GM12878 (cell line): ENCODE measurements around the gene OR1J1. TPM values are rescaled to one million over a fixed set of nuclear protein-coding genes. Genes with fewer than 3 reads are reported as not detected.

ENCODE experiments used
- ATAC-seq: fragments of 200-7000 bp; cut with Tn5 transposase; 3 replicates; pipeline ENCODE4 v1.9.1; 2020; ENCODE audit warnings: mild to moderate bottlenecking, moderate library complexity
- BruUV-seq: library from RNA; stranded (reverse); fragments of 400-500 nt; replicated peaks from 2 replicates; lab custom pipeline; 2021; lab: Mats Ljungman, UMichigan
- CTCF ChIA-PET: fragments of 300-600 bp; sonication (Branson Sonifier 250); formaldehyde crosslinking; extraction: SDS; loops from one replicate; lab custom pipeline; 2021; ENCODE audit warnings: inconsistent platforms; lab: Yijun Ruan, JAX
- POLR2A ChIA-PET: fragments of 350-600 bp; formaldehyde crosslinking; extraction: SDS; loops from one replicate; lab custom pipeline; 2021; ENCODE audit warnings: inconsistent platforms; lab: Charles Lee
- RAD21 ChIA-PET: fragments of 300-600 bp; sonication (Branson Sonifier 250); formaldehyde crosslinking; loops from one replicate; lab custom pipeline; 2023; ENCODE audit warnings: antibody characterized with exemption; ENCODE audit not compliant: unreplicated experiment; lab: Charles Lee
- SMC1A ChIA-PET: fragments of 300-600 bp; sonication (Branson Sonifier 250); formaldehyde crosslinking; loops from one replicate; lab custom pipeline; 2023; ENCODE audit not compliant: unreplicated experiment, uncharacterized antibody; lab: Charles Lee
- DNase-seq: peaks from one replicate; pipeline ENCODE4 v3.0.0-alpha.2; 2011; ENCODE audit warnings: low read depth, low spot score
- FAIRE-seq: peaks from 3 replicates; lab custom pipeline; 2011; peaks lifted over from hg19 to GRCh38; lab: Jason Lieb, UNC
- H2AFZ ChIP-seq: 2 replicates; pipeline ENCODE4 v1.6.0; 2011; ENCODE audit warnings: low read depth, low read length, control low read depth; ENCODE audit not compliant: control insufficient read depth
- H3K27ac ChIP-seq: 2 replicates; pipeline ENCODE4 v1.5.1; 2011; ENCODE audit warnings: control low read depth; ENCODE audit not compliant: control insufficient read depth, insufficient read depth
- H3K27me3 ChIP-seq, 2 experiments: replicated peaks in 1 of 2; 2 replicates each; pipeline versions ENCODE4 v1.6.0 to v1.6.1; 2011; ENCODE audit warnings: low read length in 1 of 2; ENCODE audit not compliant: control insufficient read depth in 2 of 2, insufficient read depth in 2 of 2
- H3K36me3 ChIP-seq, 2 experiments: 2 replicates each; pipeline ENCODE4 v1.5.1; 2011; ENCODE audit warnings: low read length in 1 of 2; ENCODE audit not compliant: control insufficient read depth in 2 of 2, insufficient read depth in 2 of 2
- H3K4me1 ChIP-seq: 2 replicates; pipeline ENCODE4 v1.6.1; 2011; ENCODE audit warnings: mild to moderate bottlenecking, low read length, moderate library complexity, mixed read lengths; ENCODE audit not compliant: control insufficient read depth, insufficient read depth
- H3K4me2 ChIP-seq: 2 replicates; pipeline ENCODE4 v1.6.0; 2011; ENCODE audit warnings: control low read depth; ENCODE audit not compliant: control insufficient read depth, insufficient read depth
- H3K4me3 ChIP-seq: fragments of 200-600 bp; sonication (generic); 2 replicates; pipeline ENCODE4 v1.5.1; 2016
- H3K79me2 ChIP-seq: 2 replicates; pipeline ENCODE4 v1.6.0; 2011; ENCODE audit warnings: low read length; ENCODE audit not compliant: control insufficient read depth, insufficient read depth
- H3K9ac ChIP-seq: 2 replicates; pipeline ENCODE4 v1.8.0; 2011; ENCODE audit warnings: low read length, control low read depth, mixed read lengths; ENCODE audit not compliant: control insufficient read depth, insufficient read depth
- H3K9me3 ChIP-seq: replicated peaks from 3 replicates; pipeline ENCODE4 v1.5.1; 2011; ENCODE audit warnings: mild to moderate bottlenecking, low read length; ENCODE audit not compliant: control insufficient read depth, insufficient read depth
- H4K20me1 ChIP-seq: 2 replicates; pipeline ENCODE4 v1.6.0; 2011; ENCODE audit not compliant: control insufficient read depth, insufficient read depth
- POLR2AphosphoS5 ChIP-seq: IDR thresholded peaks from 2 replicates; pipeline ENCODE4 v1.6.1; 2011; ENCODE audit warnings: mild to moderate bottlenecking, low read length, inconsistent platforms
- SKIL ChIP-seq: fragments of 450-650 bp; IDR thresholded peaks from 2 replicates; pipeline ENCODE4 v1.6.1; 2017; ENCODE audit warnings: mild to moderate bottlenecking, low read depth, inconsistent platforms; ENCODE audit not compliant: poor library complexity, severe bottlenecking
- SPI1 ChIP-seq: IDR thresholded peaks from 2 replicates; pipeline ENCODE4 v1.6.1; 2011; ENCODE audit warnings: low read depth, mild to moderate bottlenecking, low read length, moderate library complexity, borderline replicate concordance; ENCODE audit not compliant: insufficient read depth
- WGBS: methylation state at CpG from one replicate; pipeline ENCODE4 v1.1.6; 2016; ENCODE audit warnings: low lambda C conversion rate; ENCODE audit not compliant: insufficient replicate concordance, insufficient coverage; ENCODE audit errors: missing lambda C conversion rate; 5-methylcytosine and 5-hydroxymethylcytosine counted together
- in situ Hi-C: fragments of 300-500 bp; cut with MboI; formaldehyde crosslinking; loops from 9 replicates; pipeline ENCODE4 v1.14.3; 2018; ENCODE audit warnings: mixed read lengths
- intact Hi-C: fragments of 100-400 bp; cut with micrococcal nuclease; formaldehyde crosslinking; loops from one replicate; pipeline ENCODE4 v1.14.2; 2022; ENCODE audit not compliant: unreplicated experiment
- polyA plus RNA-seq, 11 experiments: library from polyadenylated mRNA; depleted of rRNA in 4 of 11; unstranded in 6 of 11; stranded (reverse) in 5 of 11; fragments of >200 nt; fragmentation: Nextera tagmentation in 4 of 11; fragmentation: Illumina TruSeq in 1 of 11; extraction: Ambion mirVana in 4 of 11; extraction: Trizol in 1 of 11; gene quantifications; 1 replicate in 1 of 11; 2 replicates in 10 of 11; pipeline versions ENCODE4 v1.2.1 to v1.2.3, GENCODE V29; 2011 to 2016; ENCODE audit warnings: inconsistent platforms in 2 of 11, missing spikeins in 2 of 11, low read depth in 1 of 11
- total RNA-seq, 4 experiments: library from RNA; depleted of rRNA in 3 of 4; stranded (reverse); fragments of >200 nt in 3 of 4; fragmentation: Illumina TruSeq in 1 of 4; extraction: Trizol in 1 of 4; gene quantifications; 2 replicates each; pipeline versions ENCODE4 v1.2.1 to v1.2.3, GENCODE V29; 2013 to 2021

Gene OR1J1
- total and polyA plus RNA-seq, 10 of the 15 experiments (the other 5 are each of a cell fraction or from before 2014, with no cell fraction given), result 0.07 TPM; not detected in 9

- intact Hi-C loops (no loop called here), in situ Hi-C loops (no loop called here)
- Histone ChIP-seq H3K36me3 (no peaks in the 10 kb centered on the region), H3K9ac (no peak within 1 kb of the TSS), H3K9me3 (no peaks in the 10 kb centered on the region), H3K27me3 (no peaks in the 10 kb centered on the region; a peak in 1 of 4 replicates), H2AFZ (no peak within 1 kb of the TSS), H3K27ac (no peak within 1 kb of the TSS), H3K4me3 (no peak within 1 kb of the TSS), H3K79me2 (no peaks in the 10 kb centered on the region), H3K4me1 (no peaks in the 10 kb centered on the region), H3K4me2 (no peak within 1 kb of the TSS), H4K20me1 (no peaks in the 10 kb centered on the region)
- FAIRE-seq (no peak), ATAC-seq (no peak), DNase-seq (no peak)
- POLR2A ChIA-PET, result no interaction called here
- RAD21 ChIA-PET, result no interaction called here
- 18% methylated on average over 6 of the region's 6 CpGs for WGBS
- CTCF ChIA-PET, result no interaction called here
- BruUV-seq, result no TSS peak
- SMC1A ChIA-PET, result no interaction called here
- TF ChIP-seq SKIL, result no peak
- TF ChIP-seq POLR2AphosphoS5, result no peak
These were observed 32.8 kb upstream of the OR1J1 start, which contains the start of gene OR1J2 for GRCh38 chr9:122510502-122510901. OR1J2 (plus strand) TSS chr9:122510802; CDS start chr9:122510802, 0 bp downstream.

GRCh38 chr9:122506964-122507363 is 29.2 kb upstream of the OR1J1 start:
- FAIRE-seq (no peak), DNase-seq (no peak), ATAC-seq (no peak)
- BruUV-seq, result no TSS peak
- in situ Hi-C loops (no loop called here), intact Hi-C loops (no loop called here)
- ChIA-PET SMC1A (no interaction called here), CTCF (no interaction called here), POLR2A (no interaction called here), RAD21 (no interaction called here)
- no peak overlapping the region for H3K4me3 ChIP-seq
- no peak overlapping the region for H2AFZ ChIP-seq
- no peaks in the 10 kb centered on the region for H4K20me1 ChIP-seq
- H3K27ac ChIP-seq, result no peak overlapping the region
- no peaks in the 10 kb centered on the region for H3K79me2 ChIP-seq
- no peaks in the 10 kb centered on the region; a peak in 1 of 4 replicates for H3K27me3 ChIP-seq
- no peaks in the 10 kb centered on the region for H3K9me3 ChIP-seq
- 3% methylated on average over 2 of the region's 2 CpGs for WGBS
- TF ChIP-seq SPI1, result no peak
- H3K4me1 ChIP-seq, result no peaks in the 10 kb centered on the region
- H3K9ac ChIP-seq, result no peak overlapping the region
- H3K36me3 ChIP-seq, result no peaks in the 10 kb centered on the region
- no peak overlapping the region for H3K4me2 ChIP-seq
